HG03565 (cell line): Measurements from ENCODE around the gene ZNF804A.

Experiments used
- ATAC-seq: cut with Tn5 transposase; IDR thresholded peaks from one replicate; pipeline ENCODE4 v1.9.1; 2021; ENCODE audit warnings: mild to moderate bottlenecking, moderate library complexity; ENCODE audit not compliant: unreplicated experiment

Gene ZNF804A

GRCh38 chr2:184610891-184611290 lies 12.6 kb downstream of the ZNF804A start:
- no peak for ATAC-seq

GRCh38 chr2:184611361-184612085 lies 13.2 kb downstream of the ZNF804A start:
- ATAC-seq = no peak

GRCh38 chr2:184620367-184620766 lies 22.0 kb downstream of the ZNF804A start:
- ATAC-seq = no peak

- no peak for ATAC-seq
Measured at GRCh38 chr2:184624311-184624710, 26.0 kb downstream of the ZNF804A start.

- ATAC-seq = no peak
Measured at GRCh38 chr2:184628051-184628450, 29.7 kb downstream of the ZNF804A start.

- no peak for ATAC-seq
Measured at GRCh38 chr2:184633726-184634125, 35.4 kb downstream of the ZNF804A start.

- ATAC-seq = no peak
Measured at GRCh38 chr2:184637781-184638180, 39.5 kb downstream of the ZNF804A start.

GRCh38 chr2:184644685-184645084 lies 46.4 kb downstream of the ZNF804A start:
- ATAC-seq = no peak

GRCh38 chr2:184646177-184646576 lies 47.8 kb downstream of the ZNF804A start:
- ATAC-seq = no peak

- ATAC-seq = no peak
Measured at GRCh38 chr2:184646593-184646992, 48.3 kb downstream of the ZNF804A start.

- no peak for ATAC-seq
Measured at GRCh38 chr2:184654945-184655344, 56.6 kb downstream of the ZNF804A start.

- ATAC-seq = no peak
Measured at GRCh38 chr2:184677171-184677570, 78.8 kb downstream of the ZNF804A start.

GRCh38 chr2:184679219-184680018 lies 81.1 kb downstream of the ZNF804A start:
- no peak for ATAC-seq

- ATAC-seq = no peak
Measured at GRCh38 chr2:184680825-184681224, 82.5 kb downstream of the ZNF804A start.

GRCh38 chr2:184681642-184682321 lies 83.5 kb downstream of the ZNF804A start:
- ATAC-seq = no peak

- ATAC-seq = no peak
Measured at GRCh38 chr2:184683911-184684310, 85.6 kb downstream of the ZNF804A start.

GRCh38 chr2:184685999-184686841 lies 87.9 kb downstream of the ZNF804A start:
- ATAC-seq = no peak

GRCh38 chr2:184689638-184690037 lies 91.3 kb downstream of the ZNF804A start:
- no peak for ATAC-seq

- ATAC-seq = no peak
Measured at GRCh38 chr2:184692141-184692734, 93.9 kb downstream of the ZNF804A start.

- ATAC-seq = no peak
Measured at GRCh38 chr2:184696644-184697043, 98.3 kb downstream of the ZNF804A start.
